Vagina (tissue), 2 donors: ENCODE measurements around the gene HAVCR1. TPM values are rescaled to one million over a fixed set of nuclear protein-coding genes. Genes with fewer than 3 reads are reported as not detected.
"Not testable (repeated sequence)": the region's sequence is repeated elsewhere in the genome, so short reads cannot be mapped to it uniquely, and the experiment has no call there.

ENCODE experiments used
- DNase-seq, 2 donors: peaks; one replicate each; pipeline ENCODE4 v3.0.0-alpha.2; 2017; ENCODE audit errors: extremely low spot score in 2 of 2
- H3K27ac ChIP-seq: fragments of 200-600 bp; sonication (generic); one replicate; pipeline ENCODE4 v1.5.1; 2019
- H3K27me3 ChIP-seq: fragments of 200-600 bp; sonication (generic); one replicate; pipeline ENCODE4 v1.5.1; 2019
- H3K36me3 ChIP-seq, 2 donors: fragments of 200-600 bp; sonication (generic); one replicate each; pipeline ENCODE4 v1.5.1; 2017 to 2019
- H3K4me1 ChIP-seq: fragments of 200-600 bp; sonication (generic); one replicate; pipeline ENCODE4 v1.5.1; 2019
- H3K4me3 ChIP-seq, 2 donors: fragments of 200-600 bp; sonication (generic); 1 replicate in 1 of 2; 2 replicates in 1 of 2; pipeline ENCODE4 v1.5.1; 2016 to 2019
- H3K9me3 ChIP-seq: fragments of 200-600 bp; sonication (generic); one replicate; pipeline ENCODE4 v1.5.1; 2019
- POLR2A ChIP-seq, 2 donors: fragments of 450-650 bp; IDR thresholded peaks; one replicate each; pipeline ENCODE4 v1.6.1; 2017; ENCODE audit warnings: antibody characterized with exemption in 2 of 2, mild to moderate bottlenecking in 2 of 2, moderate library complexity in 2 of 2
- POLR2AphosphoS5 ChIP-seq, 2 donors: sonication (generic); formaldehyde crosslinking; IDR thresholded peaks; one replicate each; pipeline ENCODE4 v1.9.0; 2017; ENCODE audit warnings: antibody characterized with exemption in 2 of 2, mild to moderate bottlenecking in 2 of 2, low read depth in 1 of 2; ENCODE audit not compliant: insufficient read depth in 1 of 2
- intact Hi-C: fragments of 100-400 bp; cut with DNase I; formaldehyde crosslinking; loops from one replicate; pipeline ENCODE4 v1.15.1; 2023
- total RNA-seq: library from RNA; depleted of rRNA; stranded (reverse); fragments of >200 nt; gene quantifications from one replicate; pipeline ENCODE4 v1.2.3, GENCODE V29; 2016
- TF ChIP-seq, protein P1 (sequence below), 3 experiments: fragments of 450-650 bp in 2 of 3; fragments of 200-600 bp in 1 of 3; sonication (generic) in 1 of 3; IDR thresholded peaks; one replicate each; pipeline ENCODE4 v1.5.1; 2017 to 2019; ENCODE audit warnings: antibody characterized with exemption in 3 of 3, mild to moderate bottlenecking in 2 of 3, moderate library complexity in 2 of 3

HAVCR1 gene
- total RNA-seq, 1 donor from 2014 or later, result not detected

DNA sequence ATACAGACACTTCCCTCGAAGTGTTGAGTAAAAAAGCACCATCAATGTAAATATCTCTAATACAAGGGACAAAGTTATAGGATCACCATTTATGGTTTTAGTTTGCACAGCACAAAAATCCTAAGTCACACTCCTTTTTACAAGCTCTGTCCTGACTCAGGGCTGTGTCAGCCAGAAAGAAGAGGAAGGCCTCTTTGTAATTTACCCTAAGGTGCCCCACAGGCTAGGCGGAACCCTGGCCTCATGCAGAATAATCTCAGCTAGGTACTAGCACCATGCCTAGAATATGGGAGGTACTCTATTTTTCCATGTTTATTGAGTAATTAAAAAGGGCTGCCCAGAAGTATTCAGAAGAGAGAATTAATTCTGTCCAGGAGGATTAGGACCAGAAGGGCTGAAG is 36.9 kb downstream of the HAVCR1 start:
- Histone ChIP-seq H3K36me3 (no peaks in the 10 kb centered on the region), H3K27me3 (no peaks in the 10 kb centered on the region), H3K4me3 (no peak overlapping the region), H3K4me1 (no peaks in the 10 kb centered on the region), H3K27ac (no peak overlapping the region), H3K9me3 (no peaks in the 10 kb centered on the region)
- TF ChIP-seq POLR2A (IDR thresholded peaks at IDR 0.05), result no peak
- no peak for TF ChIP-seq POLR2AphosphoS5 (IDR thresholded peaks at IDR 0.05; ENCODE audit: insufficient read depth in 1 of 2, low read depth in 1 of 2)
- TF ChIP-seq, protein P1, sequence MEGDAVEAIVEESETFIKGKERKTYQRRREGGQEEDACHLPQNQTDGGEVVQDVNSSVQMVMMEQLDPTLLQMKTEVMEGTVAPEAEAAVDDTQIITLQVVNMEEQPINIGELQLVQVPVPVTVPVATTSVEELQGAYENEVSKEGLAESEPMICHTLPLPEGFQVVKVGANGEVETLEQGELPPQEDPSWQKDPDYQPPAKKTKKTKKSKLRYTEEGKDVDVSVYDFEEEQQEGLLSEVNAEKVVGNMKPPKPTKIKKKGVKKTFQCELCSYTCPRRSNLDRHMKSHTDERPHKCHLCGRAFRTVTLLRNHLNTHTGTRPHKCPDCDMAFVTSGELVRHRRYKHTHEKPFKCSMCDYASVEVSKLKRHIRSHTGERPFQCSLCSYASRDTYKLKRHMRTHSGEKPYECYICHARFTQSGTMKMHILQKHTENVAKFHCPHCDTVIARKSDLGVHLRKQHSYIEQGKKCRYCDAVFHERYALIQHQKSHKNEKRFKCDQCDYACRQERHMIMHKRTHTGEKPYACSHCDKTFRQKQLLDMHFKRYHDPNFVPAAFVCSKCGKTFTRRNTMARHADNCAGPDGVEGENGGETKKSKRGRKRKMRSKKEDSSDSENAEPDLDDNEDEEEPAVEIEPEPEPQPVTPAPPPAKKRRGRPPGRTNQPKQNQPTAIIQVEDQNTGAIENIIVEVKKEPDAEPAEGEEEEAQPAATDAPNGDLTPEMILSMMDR (IDR thresholded peaks at IDR 0.05), result no peak
- intact Hi-C loops, result no loop called here
- no peak for DNase-seq

DNA sequence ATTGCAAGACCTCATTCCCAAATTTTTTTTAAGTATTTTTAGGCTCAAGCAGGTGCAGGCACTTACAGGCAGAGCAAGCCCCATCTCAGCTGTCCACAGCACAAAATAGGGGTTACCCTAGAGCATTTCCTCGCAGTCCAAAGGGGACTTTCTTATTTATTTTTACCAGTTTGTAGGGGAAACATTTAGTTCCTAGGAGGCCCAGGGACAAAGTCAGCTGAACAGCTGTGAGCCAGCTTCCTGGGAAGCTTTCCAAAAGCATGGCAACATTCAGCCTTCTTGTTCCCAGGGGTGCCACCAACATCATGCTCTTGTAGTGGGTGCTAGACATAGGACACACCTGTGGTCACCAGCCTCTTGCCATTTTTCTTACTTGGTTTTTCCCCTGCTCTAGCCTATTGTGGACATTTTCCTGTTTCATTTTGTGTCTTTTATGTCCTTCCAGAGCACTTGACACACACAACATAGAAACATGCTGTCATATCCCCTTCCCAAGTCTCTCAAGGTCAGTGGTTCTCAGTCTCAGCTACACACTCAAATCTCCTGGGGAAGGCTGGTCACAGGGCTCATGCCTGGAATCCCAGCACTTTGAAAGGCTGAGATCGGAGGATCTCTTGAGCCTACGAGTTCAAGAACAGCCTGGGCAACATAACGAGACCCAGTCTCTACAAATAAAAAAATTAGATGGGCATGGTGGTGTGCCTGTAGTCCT is 38.2 kb downstream of the HAVCR1 start:
- Histone ChIP-seq H3K4me3 (no peak overlapping the region), H3K27ac (no peak overlapping the region), H3K9me3 (no peaks in the 10 kb centered on the region), H3K36me3 (no peaks in the 10 kb centered on the region), H3K4me1 (no peaks in the 10 kb centered on the region), H3K27me3 (no peaks in the 10 kb centered on the region)
- no peak for TF ChIP-seq POLR2AphosphoS5 (IDR thresholded peaks at IDR 0.05; ENCODE audit: insufficient read depth in 1 of 2, low read depth in 1 of 2)
- intact Hi-C loops, result no loop called here
- DNase-seq, result no peak

DNA sequence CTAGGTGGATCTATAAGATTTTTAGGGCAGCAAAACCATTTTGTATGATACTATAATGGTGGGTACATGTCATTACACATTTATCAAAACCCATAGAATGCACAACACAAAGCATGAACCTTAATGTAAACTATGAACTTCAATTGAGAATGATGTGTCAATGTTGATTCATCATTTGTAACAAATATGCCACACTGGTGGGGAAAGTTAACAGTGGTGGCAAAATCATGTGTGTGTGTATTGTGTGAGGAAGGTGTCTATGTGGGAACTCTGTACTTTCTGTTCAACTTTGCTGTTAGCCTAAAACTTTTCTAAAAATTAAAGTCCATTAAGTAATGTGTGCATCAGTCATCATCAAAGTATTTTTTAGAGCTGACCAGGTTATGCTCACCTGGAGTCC is 38.9 kb downstream of the HAVCR1 start:
- H3K9me3 ChIP-seq, result no peaks in the 10 kb centered on the region
- DNase-seq, result no peak
- no peak overlapping the region for H3K4me3 ChIP-seq
- intact Hi-C loops, result no loop called here
- H3K27ac ChIP-seq, result no peak overlapping the region
- no peaks in the 10 kb centered on the region for H3K4me1 ChIP-seq
- H3K27me3 ChIP-seq, result no peaks in the 10 kb centered on the region
- H3K36me3 ChIP-seq, result no peaks in the 10 kb centered on the region
- TF ChIP-seq, protein P1 (IDR thresholded peaks at IDR 0.05), result no peak
- TF ChIP-seq POLR2AphosphoS5 (IDR thresholded peaks at IDR 0.05; ENCODE audit: insufficient read depth in 1 of 2, low read depth in 1 of 2) (no peak), POLR2A (IDR thresholded peaks at IDR 0.05) (no peak)

DNA sequence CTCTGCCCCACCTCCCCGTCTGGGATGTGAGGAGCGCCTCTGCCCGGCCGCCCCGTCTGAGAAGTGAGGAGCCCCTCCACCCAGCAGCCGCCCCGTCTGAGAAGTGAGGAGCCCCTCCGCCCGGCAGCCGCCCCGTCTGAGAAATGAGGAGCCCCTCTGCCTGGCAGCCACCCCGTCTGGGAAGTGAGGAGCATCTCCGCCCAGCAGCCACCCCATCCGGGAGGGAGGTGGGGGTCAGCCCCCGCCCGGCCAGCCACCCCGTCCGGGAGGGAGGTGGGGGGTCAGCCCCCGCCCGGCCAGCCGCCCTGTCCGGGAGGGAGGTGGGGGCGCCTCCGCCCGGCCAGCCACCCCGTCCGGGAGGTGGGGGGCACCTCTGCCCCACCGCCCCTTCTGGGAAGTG is 44.8 kb downstream of the HAVCR1 start:
- intact Hi-C loops, result not testable (repeated sequence)

DNA sequence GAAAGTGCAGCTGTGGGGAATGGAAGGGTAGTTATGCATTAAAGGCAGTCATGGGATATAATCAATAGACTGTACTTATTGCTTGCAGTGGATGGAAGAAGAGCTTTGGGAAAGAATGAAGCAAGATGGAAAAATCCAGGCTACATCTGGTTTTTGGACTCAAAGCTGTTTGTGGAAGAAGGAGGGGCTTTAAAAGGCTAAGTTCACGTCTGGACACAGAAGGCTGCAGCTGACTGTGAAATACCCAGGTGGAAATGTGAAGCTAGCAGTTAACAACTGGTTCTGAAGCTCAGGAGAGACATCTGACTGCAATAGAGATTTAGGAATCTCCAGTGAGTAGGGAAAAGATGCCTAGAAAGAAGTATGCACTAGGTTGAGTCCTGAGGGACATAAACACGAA is 52.7 kb downstream of the HAVCR1 start:
- no peaks in the 10 kb centered on the region for H3K36me3 ChIP-seq
- TF ChIP-seq POLR2A (IDR thresholded peaks at IDR 0.05) (no peak), POLR2AphosphoS5 (IDR thresholded peaks at IDR 0.05; ENCODE audit: insufficient read depth in 1 of 2, low read depth in 1 of 2) (no peak)
- TF ChIP-seq, protein P1 (IDR thresholded peaks at IDR 0.05), result no peak
- DNase-seq, result no peak
- no peaks in the 10 kb centered on the region for H3K9me3 ChIP-seq
- no peak overlapping the region for H3K27ac ChIP-seq
- intact Hi-C loops, result no loop called here
- no peak overlapping the region for H3K4me3 ChIP-seq
- H3K4me1 ChIP-seq, result no peaks in the 10 kb centered on the region
- H3K27me3 ChIP-seq, result no peaks in the 10 kb centered on the region

More for the DNA sequence above, 44.8 kb downstream of the HAVCR1 start:
- H3K27me3 ChIP-seq, H3K27ac ChIP-seq, H3K4me3 ChIP-seq, H3K36me3 ChIP-seq, H3K4me1 ChIP-seq, H3K9me3 ChIP-seq, DNase-seq: not testable (repeated sequence)

DNA sequence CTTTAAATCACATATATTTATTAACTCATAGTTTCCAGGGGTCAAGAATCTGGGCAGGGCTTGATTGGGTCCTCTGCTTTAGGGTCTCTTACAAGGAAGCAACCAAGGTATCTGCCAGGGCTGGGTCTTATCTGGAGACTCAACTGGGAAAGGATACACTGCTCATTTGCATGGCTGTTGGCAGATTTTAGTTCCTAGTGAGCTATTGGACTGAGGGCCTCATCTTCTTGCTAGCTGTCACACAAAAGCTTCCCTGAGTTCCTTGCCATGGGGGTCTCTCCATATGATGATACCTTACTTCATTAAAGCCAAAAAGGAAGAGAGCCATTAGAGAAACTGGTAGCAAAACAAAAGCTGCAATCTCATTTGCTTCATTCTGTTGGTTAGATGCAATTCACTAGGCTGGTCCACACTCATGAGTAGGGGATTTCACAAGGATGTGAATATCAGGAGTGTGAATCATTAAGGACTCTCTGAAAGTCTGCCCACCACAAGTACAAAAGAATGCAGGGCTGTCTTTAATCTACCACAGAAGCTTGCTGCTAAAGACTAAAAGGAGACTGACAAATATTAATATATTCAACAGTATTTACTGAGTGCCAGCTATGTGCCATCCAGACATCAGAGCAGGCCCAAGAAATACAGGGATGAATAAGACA is 53.9 kb downstream of the HAVCR1 start:
- Histone ChIP-seq H3K27me3 (no peaks in the 10 kb centered on the region), H3K36me3 (no peaks in the 10 kb centered on the region), H3K4me3 (no peak overlapping the region), H3K4me1 (no peaks in the 10 kb centered on the region), H3K9me3 (no peaks in the 10 kb centered on the region), H3K27ac (no peak overlapping the region)
- intact Hi-C loops, result no loop called here
- DNase-seq, result no peak
- TF ChIP-seq POLR2AphosphoS5 (IDR thresholded peaks at IDR 0.05; ENCODE audit: insufficient read depth in 1 of 2, low read depth in 1 of 2) (no peak), POLR2A (IDR thresholded peaks at IDR 0.05) (no peak)
- TF ChIP-seq, protein P1 (IDR thresholded peaks at IDR 0.05), result no peak
